ENCODE data around the gene MARS1.

DNA sequence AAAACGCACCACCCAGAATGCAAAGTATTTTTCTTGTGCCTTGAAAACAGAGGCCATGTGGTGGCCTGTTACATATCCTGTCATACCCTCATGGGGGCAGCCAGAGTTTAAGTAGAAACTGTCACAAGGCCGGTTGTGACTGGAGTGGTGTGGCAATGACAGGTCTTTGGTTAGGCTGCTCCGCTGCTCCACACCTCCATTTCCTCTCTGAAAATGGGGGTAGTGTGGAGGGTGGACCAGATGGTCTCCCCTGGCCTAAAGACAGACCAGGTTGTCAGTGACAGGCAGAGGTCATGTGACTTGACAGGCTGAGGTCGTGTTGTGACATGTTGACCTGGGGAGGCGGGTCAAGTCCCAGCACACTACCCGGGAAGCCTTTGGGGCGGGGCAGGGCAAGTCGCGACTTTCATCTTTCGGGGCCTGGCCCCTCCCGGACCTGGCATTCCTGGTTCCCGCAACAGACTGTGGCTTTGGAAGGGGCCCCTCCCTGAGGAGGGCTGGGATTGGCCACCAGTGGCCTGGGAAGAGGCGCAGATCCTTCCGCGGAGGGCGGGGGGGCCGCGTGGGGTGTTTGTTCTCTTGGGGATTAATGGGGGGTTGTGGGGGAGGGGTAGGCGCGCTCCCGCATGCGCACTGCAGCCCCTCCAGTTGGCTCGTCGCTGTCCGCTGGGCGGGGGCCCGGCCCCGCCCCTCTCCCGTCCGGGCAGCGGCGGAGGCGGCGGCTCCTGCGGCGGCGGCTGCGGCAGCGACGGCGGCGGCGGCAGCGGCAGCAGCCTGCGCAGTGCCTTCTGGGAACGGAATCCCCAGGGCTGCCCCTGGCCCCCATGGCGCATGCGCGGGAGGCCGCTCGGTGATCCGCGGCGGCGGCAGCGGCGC, 34.4 kb downstream of the MARS1 start, which contains the start of gene MBD6:
- TF ChIP-seq EZH2 (IDR thresholded peaks at IDR 0.05; ENCODE audit: insufficient read depth, low read length): no peak
- TF ChIP-seq, protein P1, sequence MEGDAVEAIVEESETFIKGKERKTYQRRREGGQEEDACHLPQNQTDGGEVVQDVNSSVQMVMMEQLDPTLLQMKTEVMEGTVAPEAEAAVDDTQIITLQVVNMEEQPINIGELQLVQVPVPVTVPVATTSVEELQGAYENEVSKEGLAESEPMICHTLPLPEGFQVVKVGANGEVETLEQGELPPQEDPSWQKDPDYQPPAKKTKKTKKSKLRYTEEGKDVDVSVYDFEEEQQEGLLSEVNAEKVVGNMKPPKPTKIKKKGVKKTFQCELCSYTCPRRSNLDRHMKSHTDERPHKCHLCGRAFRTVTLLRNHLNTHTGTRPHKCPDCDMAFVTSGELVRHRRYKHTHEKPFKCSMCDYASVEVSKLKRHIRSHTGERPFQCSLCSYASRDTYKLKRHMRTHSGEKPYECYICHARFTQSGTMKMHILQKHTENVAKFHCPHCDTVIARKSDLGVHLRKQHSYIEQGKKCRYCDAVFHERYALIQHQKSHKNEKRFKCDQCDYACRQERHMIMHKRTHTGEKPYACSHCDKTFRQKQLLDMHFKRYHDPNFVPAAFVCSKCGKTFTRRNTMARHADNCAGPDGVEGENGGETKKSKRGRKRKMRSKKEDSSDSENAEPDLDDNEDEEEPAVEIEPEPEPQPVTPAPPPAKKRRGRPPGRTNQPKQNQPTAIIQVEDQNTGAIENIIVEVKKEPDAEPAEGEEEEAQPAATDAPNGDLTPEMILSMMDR (IDR thresholded peaks at IDR 0.05; ENCODE audit: insufficient read depth, low read depth, low read length): no peak
